ENCODE data around the gene COL17A1.

Gene COL17A1

GRCh38 chr10:103990531-103990930 is 95.1 kb downstream of the COL17A1 start:
- no peak overlapping the region for H3K27ac ChIP-seq (replicated peaks)
- DNase-seq (ENCODE audit: low read depth in 1 of 2, low spot score in 1 of 2), result no peak

DNA sequence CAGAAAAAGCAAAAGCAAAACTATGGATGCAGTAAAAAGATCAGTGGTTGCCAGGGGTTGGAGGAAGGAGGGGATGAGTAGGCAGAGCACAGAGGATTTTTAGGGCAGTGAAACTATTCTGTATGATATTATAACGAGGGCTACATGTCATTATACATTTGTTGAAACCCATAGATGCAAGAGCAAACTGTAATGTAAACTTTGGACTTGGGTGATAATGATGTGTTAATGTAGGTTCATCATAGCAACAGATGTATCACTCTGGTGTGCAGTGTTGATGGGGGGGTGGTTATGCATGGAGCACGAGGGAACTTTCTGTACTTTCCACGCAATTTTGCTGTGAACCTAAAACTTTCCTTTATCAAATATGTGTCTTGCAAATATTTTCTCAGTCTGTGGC is 95.6 kb downstream of the COL17A1 start:
- Histone ChIP-seq H3K27me3 (ENCODE audit: insufficient read depth, poor library complexity, severe bottlenecking) (no peaks in the 10 kb centered on the region), H3K27ac (replicated peaks) (no peak overlapping the region), H3K4me3 (replicated peaks; ENCODE audit: insufficient read depth, low read length) (no peak overlapping the region)
- no peak for TF ChIP-seq GABPA (IDR thresholded peaks at IDR 0.05; ENCODE audit: low read depth)
- no peak for TF ChIP-seq SPI1 (IDR thresholded peaks at IDR 0.05; ENCODE audit: borderline replicate concordance, low read depth)
- TF ChIP-seq POLR2AphosphoS5 (IDR thresholded peaks at IDR 0.05; ENCODE audit: low read depth), result no peak
- TF ChIP-seq CTCF (IDR thresholded peaks at IDR 0.05; ENCODE audit: insufficient read depth, low read length), result no peak
- TF ChIP-seq REST (IDR thresholded peaks at IDR 0.05; ENCODE audit: insufficient replicate concordance, low read depth), result no peak
- no peak for DNase-seq (ENCODE audit: low read depth in 1 of 2, low spot score in 1 of 2)

More at GRCh38 chr10:103990531-103990930, 95.1 kb downstream of the COL17A1 start:
- TF ChIP-seq CTCF (IDR thresholded peaks at IDR 0.05; ENCODE audit: insufficient read depth, low read length), result no peak
- TF ChIP-seq POLR2AphosphoS5 (IDR thresholded peaks at IDR 0.05; ENCODE audit: low read depth), result no peak
- TF ChIP-seq GABPA (IDR thresholded peaks at IDR 0.05; ENCODE audit: low read depth), result no peak
- no peak for TF ChIP-seq REST (IDR thresholded peaks at IDR 0.05; ENCODE audit: insufficient replicate concordance, low read depth)
- no peak for TF ChIP-seq SPI1 (IDR thresholded peaks at IDR 0.05; ENCODE audit: borderline replicate concordance, low read depth)
- Histone ChIP-seq H3K4me3 (replicated peaks; ENCODE audit: insufficient read depth, low read length) (no peak overlapping the region), H3K27me3 (ENCODE audit: insufficient read depth, poor library complexity, severe bottlenecking) (no peaks in the 10 kb centered on the region)

- H3K27ac ChIP-seq (replicated peaks), result no peak overlapping the region
- no peak overlapping the region for H3K4me3 ChIP-seq (replicated peaks; ENCODE audit: insufficient read depth, low read length)
- no peaks in the 10 kb centered on the region for H3K27me3 ChIP-seq (ENCODE audit: insufficient read depth, poor library complexity, severe bottlenecking)
- DNase-seq (ENCODE audit: low read depth in 1 of 2, low spot score in 1 of 2), result no peak
- TF ChIP-seq POLR2AphosphoS5 (IDR thresholded peaks at IDR 0.05; ENCODE audit: low read depth) (no peak), CTCF (IDR thresholded peaks at IDR 0.05; ENCODE audit: insufficient read depth, low read length) (no peak), SPI1 (IDR thresholded peaks at IDR 0.05; ENCODE audit: borderline replicate concordance, low read depth) (no peak), GABPA (IDR thresholded peaks at IDR 0.05; ENCODE audit: low read depth) (no peak), REST (IDR thresholded peaks at IDR 0.05; ENCODE audit: insufficient replicate concordance, low read depth) (no peak)
Observed at GRCh38 chr10:103986360-103986759, 99.3 kb downstream of the COL17A1 start.

All from HL-60 (cell line).